GM23338 (cell line): ENCODE data around the gene BCL11B. TPM values are rescaled to one million over a fixed set of nuclear protein-coding genes. Genes with fewer than 3 reads are reported as not detected.

Source experiments
- ATAC-seq: fragments of 200-7000 bp; cut with Tn5 transposase; 3 replicates; pipeline ENCODE4 v1.9.1; 2020
- DNase-seq: peaks from one replicate; pipeline ENCODE4 v3.0.0-alpha.2; 2015; ENCODE audit warnings: low spot score
- H2AFZ ChIP-seq: fragments of 200-600 bp; sonication (generic); 2 replicates; pipeline ENCODE4 v1.8.0; 2016; ENCODE audit warnings: antibody characterized with exemption, mild to moderate bottlenecking, moderate library complexity
- H3F3A ChIP-seq: fragments of 200-600 bp; sonication (generic); replicated peaks from 2 replicates; pipeline ENCODE4 v1.8.0; 2017; ENCODE audit warnings: antibody characterized with exemption, mixed run types, low read depth
- H3K27ac ChIP-seq: fragments of 200-600 bp; sonication (generic); 2 replicates; pipeline ENCODE4 v1.6.1; 2016; ENCODE audit warnings: low read depth
- H3K27me3 ChIP-seq: fragments of 200-600 bp; sonication (generic); 2 replicates; pipeline ENCODE4 v1.8.0; 2016; ENCODE audit warnings: mild to moderate bottlenecking, mixed run types, moderate library complexity; ENCODE audit not compliant: insufficient read depth
- H3K36me3 ChIP-seq: fragments of 200-600 bp; sonication (generic); 2 replicates; pipeline ENCODE4 v1.8.0; 2016; ENCODE audit warnings: mild to moderate bottlenecking; ENCODE audit not compliant: insufficient read depth
- H3K4me1 ChIP-seq: fragments of 200-600 bp; sonication (generic); 2 replicates; pipeline ENCODE4 v1.8.0; 2016; ENCODE audit warnings: mild to moderate bottlenecking, moderate library complexity; ENCODE audit not compliant: insufficient read depth
- H3K4me2 ChIP-seq: fragments of 200-600 bp; sonication (generic); 2 replicates; pipeline ENCODE4 v1.7.1; 2017; ENCODE audit warnings: mixed run types
- H3K4me3 ChIP-seq: fragments of 200-600 bp; sonication (generic); 2 replicates; pipeline ENCODE4 v1.6.1; 2016; ENCODE audit warnings: mixed run types
- H3K79me2 ChIP-seq: fragments of 200-600 bp; sonication (generic); replicated peaks from 2 replicates; pipeline ENCODE4 v1.8.0; 2017; ENCODE audit warnings: mild to moderate bottlenecking; ENCODE audit not compliant: insufficient read depth
- H3K9me2 ChIP-seq: fragments of 200-600 bp; sonication (generic); 2 replicates; pipeline ENCODE4 v1.8.0; 2017; ENCODE audit not compliant: insufficient read depth
- H4K20me1 ChIP-seq: fragments of 200-600 bp; sonication (generic); replicated peaks from 2 replicates; pipeline ENCODE4 v1.8.0; 2017; ENCODE audit warnings: mild to moderate bottlenecking; ENCODE audit not compliant: insufficient read depth
- H3K27ac Mint-ChIP-seq: 2 replicates; pipeline ENCODE4 v1.8.0; 2020; ENCODE audit warnings: inconsistent platforms, mild to moderate bottlenecking, moderate library complexity, mixed read lengths
- H3K27me3 Mint-ChIP-seq: 3 replicates; pipeline ENCODE4 v1.8.0; 2022; ENCODE audit warnings: low read depth, mild to moderate bottlenecking, moderate library complexity, mixed read lengths, inconsistent platforms; ENCODE audit not compliant: insufficient read depth, poor library complexity
- H3K36me3 Mint-ChIP-seq: 3 replicates; pipeline ENCODE4 v1.8.0; 2021; ENCODE audit warnings: low read depth, mild to moderate bottlenecking, inconsistent platforms, moderate library complexity, mixed read lengths
- H3K4me1 Mint-ChIP-seq: 3 replicates; pipeline ENCODE4 v1.8.0; 2020; ENCODE audit warnings: mild to moderate bottlenecking, inconsistent platforms, mixed read lengths
- H3K4me3 Mint-ChIP-seq: 3 replicates; pipeline ENCODE4 v1.8.0; 2021; ENCODE audit warnings: moderate library complexity, mild to moderate bottlenecking, inconsistent platforms, mixed read lengths
- H3K9me3 Mint-ChIP-seq: 3 replicates; pipeline ENCODE4 v1.8.0; 2020; ENCODE audit warnings: moderate library complexity, mild to moderate bottlenecking, inconsistent platforms, mixed read lengths
- CREB1 ChIP-seq: fragments of 250-450 bp; sonication (Bioruptor Pico); IDR thresholded peaks from 2 replicates; pipeline ENCODE4 v1.5.0; 2020; ENCODE audit warnings: low read depth, mild to moderate bottlenecking, moderate library complexity
- ETS1 ChIP-seq: IDR thresholded peaks from 2 replicates; pipeline ENCODE4 v1.6.1; 2016; ENCODE audit warnings: antibody characterized with exemption
- EZH2 ChIP-seq: fragments of 200-600 bp; sonication (generic); IDR thresholded peaks from one replicate; pipeline ENCODE4 v1.8.0; 2017; ENCODE audit warnings: antibody characterized with exemption, mild to moderate bottlenecking, low read depth; ENCODE audit not compliant: unreplicated experiment
- EZH2phosphoT487 ChIP-seq: fragments of 200-600 bp; sonication (generic); IDR thresholded peaks from one replicate; pipeline ENCODE4 v1.8.1; 2018; ENCODE audit warnings: antibody characterized with exemption; ENCODE audit not compliant: unreplicated experiment
- JUNB ChIP-seq: IDR thresholded peaks from one replicate; pipeline ENCODE4 v1.6.1; 2016; ENCODE audit warnings: antibody characterized with exemption; ENCODE audit not compliant: unreplicated experiment
- NANOG ChIP-seq: IDR thresholded peaks from 2 replicates; pipeline ENCODE4 v1.6.1; 2016; ENCODE audit warnings: antibody characterized with exemption, borderline replicate concordance
- POLR2AphosphoS5 ChIP-seq: IDR thresholded peaks from 2 replicates; pipeline ENCODE4 v1.6.1; 2016; ENCODE audit warnings: antibody characterized with exemption, low read depth
- STAT1 ChIP-seq: IDR thresholded peaks from one replicate; pipeline ENCODE4 v1.6.1; 2016; ENCODE audit warnings: antibody characterized with exemption; ENCODE audit not compliant: unreplicated experiment
- ZNF114 ChIP-seq: fragments of 250-450 bp; sonication (Bioruptor Pico); IDR thresholded peaks from 2 replicates; pipeline ENCODE4 v1.5.0; 2020; ENCODE audit warnings: mild to moderate bottlenecking, moderate library complexity
- ZNF331 ChIP-seq: fragments of 250-450 bp; sonication (Bioruptor Pico); IDR thresholded peaks from 2 replicates; pipeline ENCODE4 v1.5.0; 2020; ENCODE audit warnings: low read depth, mild to moderate bottlenecking, moderate library complexity
- polyA plus RNA-seq: library from polyadenylated mRNA; unstranded; fragments of >200 nt; fragmentation: Nextera tagmentation; extraction: Ambion mirVana; gene quantifications from 2 replicates; pipeline ENCODE4 v1.2.1, GENCODE V29; 2016
- total RNA-seq: library from RNA; depleted of rRNA; stranded (reverse); fragments of >200 nt; shearing (Covaris generic); gene quantifications from 2 replicates; pipeline ENCODE4 v1.2.3, GENCODE V29; 2014
- TF ChIP-seq, protein P1 (sequence below): IDR thresholded peaks from one replicate; pipeline ENCODE4 v1.6.1; 2018; ENCODE audit warnings: antibody characterized with exemption; ENCODE audit not compliant: unreplicated experiment
- TF ChIP-seq, protein P2 (sequence below), 2 experiments: fragments of 200-600 bp in 1 of 2; sonication (generic) in 1 of 2; conservative IDR thresholded peaks; 2 replicates each; pipeline versions ENCODE4 v1.5.1 to v1.6.1; 2016 to 2017; ENCODE audit warnings: antibody characterized with exemption in 2 of 2, low read depth in 2 of 2, mild to moderate bottlenecking in 2 of 2, moderate library complexity in 1 of 2
- TF ChIP-seq, protein P3 (sequence below): fragments of 250-450 bp; sonication (Bioruptor Pico); IDR thresholded peaks from 2 replicates; pipeline ENCODE4 v1.5.0; 2020; ENCODE audit warnings: mild to moderate bottlenecking, moderate library complexity

BCL11B gene
- total and polyA plus RNA-seq, 2 experiments from 2014 or later: 2.4 to 6.7 TPM

GRCh38 chr14:99120526-99121318 lies 151.3 kb downstream of the BCL11B start:
- H3K27ac Mint-ChIP-seq: no peak overlapping the region

More at GRCh38 chr14:99120526-99121318, 151.3 kb downstream of the BCL11B start:
- Histone ChIP-seq H3F3A (no peaks in the 10 kb centered on the region), H3K36me3 (no peaks in the 10 kb centered on the region), H3K4me3 (no peak overlapping the region), H3K27me3 (0 out of 2 replicates have a peak, but pooled peaks cover 7% of the 10 kb centered on the region), H2AFZ (no peak overlapping the region), H3K4me2 (no peak overlapping the region), H4K20me1 (no peaks in the 10 kb centered on the region), H3K27ac (no peak overlapping the region), H3K4me1 (peaks cover 14% of the 10 kb centered on the region), H3K9me2 (no peaks in the 10 kb centered on the region), H3K79me2 (no peaks in the 10 kb centered on the region)
- ATAC-seq (no peak), DNase-seq (no peak)
- no peaks in the 10 kb centered on the region for H3K36me3 Mint-ChIP-seq
- H3K27me3 Mint-ChIP-seq: peaks cover 7% of the 10 kb centered on the region
- no peaks in the 10 kb centered on the region for H3K9me3 Mint-ChIP-seq
- H3K4me3 Mint-ChIP-seq: no peak overlapping the region
- H3K4me1 Mint-ChIP-seq: peaks cover 15% of the 10 kb centered on the region
- TF ChIP-seq EZH2phosphoT487 (no peak), NANOG (no peak), ZNF114 (CRISPR knock-in tag) (no peak), POLR2AphosphoS5 (no peak), STAT1 (no peak), EZH2 (no peak), JUNB (no peak), ETS1 (no peak), ZNF331 (CRISPR knock-in tag) (no peak), CREB1 (no peak)
- TF ChIP-seq, protein P1, sequence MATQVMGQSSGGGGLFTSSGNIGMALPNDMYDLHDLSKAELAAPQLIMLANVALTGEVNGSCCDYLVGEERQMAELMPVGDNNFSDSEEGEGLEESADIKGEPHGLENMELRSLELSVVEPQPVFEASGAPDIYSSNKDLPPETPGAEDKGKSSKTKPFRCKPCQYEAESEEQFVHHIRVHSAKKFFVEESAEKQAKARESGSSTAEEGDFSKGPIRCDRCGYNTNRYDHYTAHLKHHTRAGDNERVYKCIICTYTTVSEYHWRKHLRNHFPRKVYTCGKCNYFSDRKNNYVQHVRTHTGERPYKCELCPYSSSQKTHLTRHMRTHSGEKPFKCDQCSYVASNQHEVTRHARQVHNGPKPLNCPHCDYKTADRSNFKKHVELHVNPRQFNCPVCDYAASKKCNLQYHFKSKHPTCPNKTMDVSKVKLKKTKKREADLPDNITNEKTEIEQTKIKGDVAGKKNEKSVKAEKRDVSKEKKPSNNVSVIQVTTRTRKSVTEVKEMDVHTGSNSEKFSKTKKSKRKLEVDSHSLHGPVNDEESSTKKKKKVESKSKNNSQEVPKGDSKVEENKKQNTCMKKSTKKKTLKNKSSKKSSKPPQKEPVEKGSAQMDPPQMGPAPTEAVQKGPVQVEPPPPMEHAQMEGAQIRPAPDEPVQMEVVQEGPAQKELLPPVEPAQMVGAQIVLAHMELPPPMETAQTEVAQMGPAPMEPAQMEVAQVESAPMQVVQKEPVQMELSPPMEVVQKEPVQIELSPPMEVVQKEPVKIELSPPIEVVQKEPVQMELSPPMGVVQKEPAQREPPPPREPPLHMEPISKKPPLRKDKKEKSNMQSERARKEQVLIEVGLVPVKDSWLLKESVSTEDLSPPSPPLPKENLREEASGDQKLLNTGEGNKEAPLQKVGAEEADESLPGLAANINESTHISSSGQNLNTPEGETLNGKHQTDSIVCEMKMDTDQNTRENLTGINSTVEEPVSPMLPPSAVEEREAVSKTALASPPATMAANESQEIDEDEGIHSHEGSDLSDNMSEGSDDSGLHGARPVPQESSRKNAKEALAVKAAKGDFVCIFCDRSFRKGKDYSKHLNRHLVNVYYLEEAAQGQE: no peak
- TF ChIP-seq, protein P2, sequence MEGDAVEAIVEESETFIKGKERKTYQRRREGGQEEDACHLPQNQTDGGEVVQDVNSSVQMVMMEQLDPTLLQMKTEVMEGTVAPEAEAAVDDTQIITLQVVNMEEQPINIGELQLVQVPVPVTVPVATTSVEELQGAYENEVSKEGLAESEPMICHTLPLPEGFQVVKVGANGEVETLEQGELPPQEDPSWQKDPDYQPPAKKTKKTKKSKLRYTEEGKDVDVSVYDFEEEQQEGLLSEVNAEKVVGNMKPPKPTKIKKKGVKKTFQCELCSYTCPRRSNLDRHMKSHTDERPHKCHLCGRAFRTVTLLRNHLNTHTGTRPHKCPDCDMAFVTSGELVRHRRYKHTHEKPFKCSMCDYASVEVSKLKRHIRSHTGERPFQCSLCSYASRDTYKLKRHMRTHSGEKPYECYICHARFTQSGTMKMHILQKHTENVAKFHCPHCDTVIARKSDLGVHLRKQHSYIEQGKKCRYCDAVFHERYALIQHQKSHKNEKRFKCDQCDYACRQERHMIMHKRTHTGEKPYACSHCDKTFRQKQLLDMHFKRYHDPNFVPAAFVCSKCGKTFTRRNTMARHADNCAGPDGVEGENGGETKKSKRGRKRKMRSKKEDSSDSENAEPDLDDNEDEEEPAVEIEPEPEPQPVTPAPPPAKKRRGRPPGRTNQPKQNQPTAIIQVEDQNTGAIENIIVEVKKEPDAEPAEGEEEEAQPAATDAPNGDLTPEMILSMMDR (conservative IDR thresholded peaks at IDR 0.05; ENCODE audit: low read depth in 2 of 2): no peak
- TF ChIP-seq, protein P3, sequence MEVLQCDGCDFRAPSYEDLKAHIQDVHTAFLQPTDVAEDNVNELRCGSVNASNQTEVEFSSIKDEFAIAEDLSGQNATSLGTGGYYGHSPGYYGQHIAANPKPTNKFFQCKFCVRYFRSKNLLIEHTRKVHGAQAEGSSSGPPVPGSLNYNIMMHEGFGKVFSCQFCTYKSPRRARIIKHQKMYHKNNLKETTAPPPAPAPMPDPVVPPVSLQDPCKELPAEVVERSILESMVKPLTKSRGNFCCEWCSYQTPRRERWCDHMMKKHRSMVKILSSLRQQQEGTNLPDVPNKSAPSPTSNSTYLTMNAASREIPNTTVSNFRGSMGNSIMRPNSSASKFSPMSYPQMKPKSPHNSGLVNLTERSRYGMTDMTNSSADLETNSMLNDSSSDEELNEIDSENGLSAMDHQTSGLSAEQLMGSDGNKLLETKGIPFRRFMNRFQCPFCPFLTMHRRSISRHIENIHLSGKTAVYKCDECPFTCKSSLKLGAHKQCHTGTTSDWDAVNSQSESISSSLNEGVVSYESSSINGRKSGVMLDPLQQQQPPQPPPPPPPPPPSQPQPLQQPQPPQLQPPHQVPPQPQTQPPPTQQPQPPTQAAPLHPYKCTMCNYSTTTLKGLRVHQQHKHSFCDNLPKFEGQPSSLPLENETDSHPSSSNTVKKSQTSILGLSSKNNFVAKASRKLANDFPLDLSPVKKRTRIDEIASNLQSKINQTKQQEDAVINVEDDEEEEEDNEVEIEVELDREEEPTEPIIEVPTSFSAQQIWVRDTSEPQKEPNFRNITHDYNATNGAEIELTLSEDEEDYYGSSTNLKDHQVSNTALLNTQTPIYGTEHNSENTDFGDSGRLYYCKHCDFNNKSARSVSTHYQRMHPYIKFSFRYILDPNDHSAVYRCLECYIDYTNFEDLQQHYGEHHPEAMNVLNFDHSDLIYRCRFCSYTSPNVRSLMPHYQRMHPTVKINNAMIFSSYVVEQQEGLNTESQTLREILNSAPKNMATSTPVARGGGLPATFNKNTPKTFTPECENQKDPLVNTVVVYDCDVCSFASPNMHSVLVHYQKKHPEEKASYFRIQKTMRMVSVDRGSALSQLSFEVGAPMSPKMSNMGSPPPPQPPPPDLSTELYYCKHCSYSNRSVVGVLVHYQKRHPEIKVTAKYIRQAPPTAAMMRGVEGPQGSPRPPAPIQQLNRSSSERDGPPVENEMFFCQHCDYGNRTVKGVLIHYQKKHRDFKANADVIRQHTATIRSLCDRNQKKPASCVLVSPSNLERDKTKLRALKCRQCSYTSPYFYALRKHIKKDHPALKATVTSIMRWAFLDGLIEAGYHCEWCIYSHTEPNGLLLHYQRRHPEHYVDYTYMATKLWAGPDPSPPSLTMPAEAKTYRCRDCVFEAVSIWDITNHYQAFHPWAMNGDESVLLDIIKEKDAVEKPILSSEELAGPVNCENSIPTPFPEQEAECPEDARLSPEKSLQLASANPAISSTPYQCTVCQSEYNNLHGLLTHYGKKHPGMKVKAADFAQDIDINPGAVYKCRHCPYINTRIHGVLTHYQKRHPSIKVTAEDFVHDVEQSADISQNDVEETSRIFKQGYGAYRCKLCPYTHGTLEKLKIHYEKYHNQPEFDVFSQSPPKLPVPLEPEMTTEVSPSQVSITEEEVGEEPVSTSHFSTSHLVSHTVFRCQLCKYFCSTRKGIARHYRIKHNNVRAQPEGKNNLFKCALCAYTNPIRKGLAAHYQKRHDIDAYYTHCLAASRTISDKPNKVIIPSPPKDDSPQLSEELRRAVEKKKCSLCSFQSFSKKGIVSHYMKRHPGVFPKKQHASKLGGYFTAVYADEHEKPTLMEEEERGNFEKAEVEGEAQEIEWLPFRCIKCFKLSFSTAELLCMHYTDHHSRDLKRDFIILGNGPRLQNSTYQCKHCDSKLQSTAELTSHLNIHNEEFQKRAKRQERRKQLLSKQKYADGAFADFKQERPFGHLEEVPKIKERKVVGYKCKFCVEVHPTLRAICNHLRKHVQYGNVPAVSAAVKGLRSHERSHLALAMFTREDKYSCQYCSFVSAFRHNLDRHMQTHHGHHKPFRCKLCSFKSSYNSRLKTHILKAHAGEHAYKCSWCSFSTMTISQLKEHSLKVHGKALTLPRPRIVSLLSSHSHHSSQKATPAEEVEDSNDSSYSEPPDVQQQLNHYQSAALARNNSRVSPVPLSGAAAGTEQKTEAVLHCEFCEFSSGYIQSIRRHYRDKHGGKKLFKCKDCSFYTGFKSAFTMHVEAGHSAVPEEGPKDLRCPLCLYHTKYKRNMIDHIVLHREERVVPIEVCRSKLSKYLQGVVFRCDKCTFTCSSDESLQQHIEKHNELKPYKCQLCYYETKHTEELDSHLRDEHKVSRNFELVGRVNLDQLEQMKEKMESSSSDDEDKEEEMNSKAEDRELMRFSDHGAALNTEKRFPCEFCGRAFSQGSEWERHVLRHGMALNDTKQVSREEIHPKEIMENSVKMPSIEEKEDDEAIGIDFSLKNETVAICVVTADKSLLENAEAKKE (CRISPR knock-in tag): no peak
